Upper lobe of left lung (tissue), 6 donors: ENCODE data around the gene DOCK1. TPM values are rescaled to one million over a fixed set of nuclear protein-coding genes. Genes with fewer than 3 reads are reported as not detected.
A peak's percentile ranks its signal among the peaks of the same experiment; 100 is the strongest.

Source experiments
- ATAC-seq, 2 donors: fragments of 200-7000 bp; cut with Tn5 transposase; one replicate each; pipeline ENCODE4 v1.9.1; 2022; ENCODE audit warnings: mild to moderate bottlenecking in 2 of 2, moderate library complexity in 2 of 2; ENCODE audit not compliant: low FRiP score in 2 of 2
- DNase-seq, 2 donors: peaks; one replicate each; pipeline ENCODE4 v3.0.0-alpha.2; 2019 to 2020
- H3K27ac ChIP-seq, 4 donors: fragments of 200-600 bp; sonication (generic); one replicate each; pipeline ENCODE4 v1.5.1; 2016 to 2019
- H3K27me3 ChIP-seq, 4 donors: fragments of 200-600 bp; sonication (generic); one replicate each; pipeline ENCODE4 v1.5.1; 2017 to 2019
- H3K36me3 ChIP-seq, 4 donors: fragments of 200-600 bp; sonication (generic); one replicate each; pipeline ENCODE4 v1.5.1; 2016 to 2019
- H3K4me1 ChIP-seq, 4 donors: fragments of 200-600 bp; sonication (generic); one replicate each; pipeline ENCODE4 v1.5.1; 2018 to 2019
- H3K4me3 ChIP-seq, 4 donors: fragments of 200-600 bp; sonication (generic); one replicate each; pipeline ENCODE4 v1.5.1; 2017 to 2019; ENCODE audit warnings: mild to moderate bottlenecking in 2 of 4, moderate library complexity in 1 of 4
- H3K9me3 ChIP-seq, 4 donors: fragments of 200-600 bp; sonication (generic); one replicate each; pipeline ENCODE4 v1.5.1; 2018 to 2019
- EP300 ChIP-seq, 4 donors: sonication (generic); formaldehyde crosslinking; IDR thresholded peaks; one replicate each; pipeline ENCODE4 v1.5.1; 2017; ENCODE audit warnings: antibody characterized with exemption in 4 of 4, control low read depth in 2 of 4
- POLR2A ChIP-seq, 4 donors: fragments of 450-650 bp; IDR thresholded peaks; one replicate each; pipeline ENCODE4 v1.5.1; 2016 to 2017; ENCODE audit warnings: antibody characterized with exemption in 4 of 4, mild to moderate bottlenecking in 2 of 4
- POLR2AphosphoS5 ChIP-seq, 2 donors: sonication (generic); formaldehyde crosslinking; IDR thresholded peaks; one replicate each; pipeline ENCODE4 v1.5.1; 2017; ENCODE audit warnings: antibody characterized with exemption in 2 of 2
- WGBS, 2 donors: methylation state at CpG; one replicate each; pipeline ENCODE4 v1.1.5; 2017 to 2018; 5-methylcytosine and 5-hydroxymethylcytosine counted together
- total RNA-seq, 6 donors: library from RNA; depleted of rRNA in 4 of 6; stranded (reverse); fragments of >200 nt in 4 of 6; gene quantifications; one replicate each; pipeline versions ENCODE4 v1.1.0 to v1.2.1, GENCODE V29; 2016 to 2021
- TF ChIP-seq, protein P1 (sequence below), 6 experiments: fragments of 450-650 bp in 4 of 6; fragments of 200-600 bp in 2 of 6; sonication (generic) in 2 of 6; IDR thresholded peaks; one replicate each; pipeline ENCODE4 v1.5.1; 2016 to 2019; ENCODE audit warnings: antibody characterized with exemption in 6 of 6
- donor health status: DM: no; HTN: no; CAD: no; lungs with moderate emphysema.
- donor health status: DM: no; HTN: yes; CAD: no; lungs with severe emphysema.

The DOCK1 gene
- total RNA-seq, 6 donors from 2014 or later, result 37.5 to 63.9 (median 45.8) TPM

DNA sequence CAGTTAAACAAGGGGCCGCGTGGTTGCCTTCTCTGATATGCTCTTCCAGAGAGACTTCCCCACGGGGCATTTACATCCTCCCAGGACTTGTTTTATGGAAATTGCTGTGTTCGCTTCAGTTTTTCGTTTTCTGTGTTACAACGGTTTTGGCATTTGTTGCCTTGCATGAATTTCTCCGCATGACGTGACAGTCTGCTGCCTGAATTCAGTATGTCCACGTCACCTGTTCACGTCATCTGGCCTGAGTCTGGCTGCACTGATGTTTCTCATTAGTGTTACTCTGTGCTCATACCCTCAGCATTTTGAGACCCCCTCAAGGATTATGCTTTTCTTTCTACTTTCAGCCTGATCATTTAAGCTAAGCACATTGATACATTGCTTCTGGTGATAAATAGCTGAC, 340.2 kb downstream of the DOCK1 start:
- Histone ChIP-seq H3K9me3 (no peaks in the 10 kb centered on the region), H3K4me3 (no peak overlapping the region), H3K36me3 (peaks cover 0 to 12% (median 4%) of the 10 kb centered on the region in 4 donors), H3K4me1 (no peaks in the 10 kb centered on the region), H3K27ac (no peak overlapping the region), H3K27me3 (no peaks in the 10 kb centered on the region)
- TF ChIP-seq EP300 (IDR thresholded peaks at IDR 0.05), result no peak
- TF ChIP-seq, protein P1, sequence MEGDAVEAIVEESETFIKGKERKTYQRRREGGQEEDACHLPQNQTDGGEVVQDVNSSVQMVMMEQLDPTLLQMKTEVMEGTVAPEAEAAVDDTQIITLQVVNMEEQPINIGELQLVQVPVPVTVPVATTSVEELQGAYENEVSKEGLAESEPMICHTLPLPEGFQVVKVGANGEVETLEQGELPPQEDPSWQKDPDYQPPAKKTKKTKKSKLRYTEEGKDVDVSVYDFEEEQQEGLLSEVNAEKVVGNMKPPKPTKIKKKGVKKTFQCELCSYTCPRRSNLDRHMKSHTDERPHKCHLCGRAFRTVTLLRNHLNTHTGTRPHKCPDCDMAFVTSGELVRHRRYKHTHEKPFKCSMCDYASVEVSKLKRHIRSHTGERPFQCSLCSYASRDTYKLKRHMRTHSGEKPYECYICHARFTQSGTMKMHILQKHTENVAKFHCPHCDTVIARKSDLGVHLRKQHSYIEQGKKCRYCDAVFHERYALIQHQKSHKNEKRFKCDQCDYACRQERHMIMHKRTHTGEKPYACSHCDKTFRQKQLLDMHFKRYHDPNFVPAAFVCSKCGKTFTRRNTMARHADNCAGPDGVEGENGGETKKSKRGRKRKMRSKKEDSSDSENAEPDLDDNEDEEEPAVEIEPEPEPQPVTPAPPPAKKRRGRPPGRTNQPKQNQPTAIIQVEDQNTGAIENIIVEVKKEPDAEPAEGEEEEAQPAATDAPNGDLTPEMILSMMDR (IDR thresholded peaks at IDR 0.05), result no peak
- no peak for TF ChIP-seq POLR2AphosphoS5 (IDR thresholded peaks at IDR 0.05)
- no peak for TF ChIP-seq POLR2A (IDR thresholded peaks at IDR 0.05)
- 83 to 88% methylated on average over 10 of the region's 10 CpGs for WGBS, 2 donors
- DNase-seq (no peak), ATAC-seq (no peak)

DNA sequence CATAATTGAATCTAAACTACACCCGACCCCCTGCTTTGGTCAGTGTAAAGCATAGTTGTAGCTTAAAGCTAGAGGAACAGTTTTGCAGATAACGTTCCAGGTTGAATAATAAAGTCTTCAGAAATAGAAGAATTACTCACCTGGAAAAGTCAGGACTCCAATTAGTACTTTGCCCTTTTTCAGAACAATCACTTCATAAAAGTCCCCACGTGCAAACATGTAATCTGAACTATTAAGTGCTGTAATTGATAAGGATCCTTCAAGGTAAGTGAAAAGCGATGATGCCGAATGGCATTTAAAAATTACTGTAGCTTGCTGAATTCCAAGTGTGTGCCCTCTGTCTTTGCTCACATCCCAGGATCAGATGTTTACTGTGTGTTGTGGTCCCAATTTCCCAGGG, 344.8 kb downstream of the DOCK1 start:
- no peak for ATAC-seq
- DNase-seq, result no peak
- WGBS, 2 donors, result 84 to 92% methylated on average over 5 of the region's 5 CpGs

DNA sequence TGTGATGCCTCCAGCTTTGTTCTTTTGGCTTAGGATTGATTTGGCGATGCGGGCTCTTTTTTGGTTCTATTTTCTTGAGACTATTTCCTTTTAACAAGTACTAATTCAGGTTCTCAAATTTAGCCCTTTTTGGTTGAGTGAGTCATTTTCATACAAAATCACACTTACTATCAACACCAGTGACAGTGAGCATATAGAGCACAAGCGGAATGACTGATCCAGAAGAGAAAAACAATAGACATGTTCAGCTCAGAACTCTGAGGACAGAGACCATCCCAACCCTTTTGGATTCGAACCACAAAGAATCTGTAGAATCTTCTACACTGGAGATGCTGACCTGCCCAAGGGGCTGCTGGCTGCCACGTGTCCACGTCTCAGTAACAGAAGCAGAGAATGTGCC, 347.6 kb downstream of the DOCK1 start:
- Histone ChIP-seq H3K27me3 (no peaks in the 10 kb centered on the region), H3K9me3 (no peaks in the 10 kb centered on the region), H3K4me1 (peaks cover 0 to 8% (median 7%) of the 10 kb centered on the region in 4 donors), H3K4me3 (no peak overlapping the region), H3K36me3 (peaks cover 0 to 15% (median 6%) of the 10 kb centered on the region in 4 donors), H3K27ac (no peak overlapping the region)
- ATAC-seq (no peak), DNase-seq (no peak)
- 92 to 95% methylated on average over 6 of the region's 6 CpGs for WGBS, 2 donors
- no peak for TF ChIP-seq POLR2AphosphoS5 (IDR thresholded peaks at IDR 0.05)
- TF ChIP-seq POLR2A (IDR thresholded peaks at IDR 0.05), result no peak
- TF ChIP-seq EP300 (IDR thresholded peaks at IDR 0.05), result no peak
- TF ChIP-seq, protein P1 (IDR thresholded peaks at IDR 0.05), result no peak

More for the DNA sequence above, 344.8 kb downstream of the DOCK1 start:
- H3K4me3 ChIP-seq, result no peak overlapping the region
- peaks cover 0 to 12% (median 4%) of the 10 kb centered on the region in 4 donors for H3K36me3 ChIP-seq
- H3K27me3 ChIP-seq, result no peaks in the 10 kb centered on the region
- H3K9me3 ChIP-seq, result no peaks in the 10 kb centered on the region
- no peak overlapping the region for H3K27ac ChIP-seq
- peaks cover 0 to 8% (median 7%) of the 10 kb centered on the region in 4 donors for H3K4me1 ChIP-seq
- no peak for TF ChIP-seq POLR2A (IDR thresholded peaks at IDR 0.05)
- TF ChIP-seq EP300 (IDR thresholded peaks at IDR 0.05), result no peak
- no peak for TF ChIP-seq POLR2AphosphoS5 (IDR thresholded peaks at IDR 0.05)
- TF ChIP-seq, protein P1 (IDR thresholded peaks at IDR 0.05), result no peak

DNA sequence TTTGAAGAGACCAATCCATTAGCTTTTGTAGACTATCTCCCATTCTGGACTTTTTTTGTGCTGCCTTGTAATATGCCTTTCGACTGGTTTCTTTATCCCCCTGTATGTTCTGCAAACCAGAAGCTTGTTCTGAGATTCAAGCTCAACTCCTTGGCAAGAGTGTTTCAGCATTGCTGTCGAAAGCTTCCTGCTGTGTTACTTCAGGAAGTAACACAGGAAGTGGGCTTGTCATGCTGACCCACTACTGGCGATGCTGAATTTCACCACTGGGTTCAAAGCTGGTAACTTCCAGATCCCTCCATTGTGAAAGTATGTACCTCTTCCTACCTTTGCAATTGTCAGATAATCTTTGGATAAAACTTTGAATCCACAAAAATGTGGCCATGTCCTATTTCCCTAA, 349.0 kb downstream of the DOCK1 start:
- DNase-seq, result no peak

More for the DNA sequence above, 349.0 kb downstream of the DOCK1 start:
- 16 to 36% methylated on average over 3 of the region's 3 CpGs for WGBS, 2 donors
- Histone ChIP-seq H3K4me1 (peaks cover 0 to 8% (median 7%) of the 10 kb centered on the region in 4 donors), H3K9me3 (no peaks in the 10 kb centered on the region), H3K27ac (peak overlapping the region in 2 of 4 donors; percentile 9 to 53), H3K27me3 (no peaks in the 10 kb centered on the region), H3K36me3 (peaks cover 0 to 18% (median 3%) of the 10 kb centered on the region in 4 donors), H3K4me3 (no peak overlapping the region)
- ATAC-seq, result no peak
- TF ChIP-seq, protein P1 (IDR thresholded peaks at IDR 0.05), result peak in 1 of 6 experiments; percentile 14
- TF ChIP-seq POLR2A (IDR thresholded peaks at IDR 0.05), result no peak
